CD14-positive monocyte (primary cell): ENCODE data around the gene POMT1. TPM values are rescaled to one million over a fixed set of nuclear protein-coding genes. Genes with fewer than 3 reads are reported as not detected.
A peak's percentile ranks its signal among the peaks of the same experiment; 100 is the strongest.

Experiments
- DNase-seq, 3 donors: peaks; one replicate each; pipeline ENCODE4 v3.0.0-alpha.2; 2011 to 2022
- H2AFZ ChIP-seq: 2 replicates; pipeline ENCODE4 v1.6.0; 2012; ENCODE audit warnings: mild to moderate bottlenecking, low read depth, low read length, inconsistent platforms; ENCODE audit not compliant: insufficient read depth, poor library complexity, severe bottlenecking
- H3K27ac ChIP-seq, 2 donors: 1 replicate in 1 of 2; 2 replicates in 1 of 2; pipeline ENCODE4 v1.5.1; 2012 to 2013; ENCODE audit warnings: low read length in 2 of 2, control low read depth in 1 of 2, inconsistent platforms in 1 of 2, low read depth in 1 of 2, mild to moderate bottlenecking in 1 of 2
- H3K27me3 ChIP-seq, 2 donors: one replicate each; pipeline versions ENCODE4 v1.6.0 to v1.6.1; 2011 to 2013; ENCODE audit warnings: low read length in 2 of 2; ENCODE audit not compliant: control insufficient read depth in 2 of 2, insufficient read depth in 2 of 2
- H3K36me3 ChIP-seq, 2 donors: replicated peaks in 1 of 2; 1 replicate in 1 of 2; 2 replicates in 1 of 2; pipeline versions ENCODE4 v1.5.1 to v1.6.1; 2012 to 2013; ENCODE audit warnings: low read length in 2 of 2, control low read depth in 1 of 2, inconsistent platforms in 1 of 2, mild to moderate bottlenecking in 1 of 2; ENCODE audit not compliant: insufficient read depth in 2 of 2, control insufficient read depth in 1 of 2
- H3K4me1 ChIP-seq, 2 donors: 1 replicate in 1 of 2; 2 replicates in 1 of 2; pipeline versions ENCODE4 v1.5.1 to v1.6.1; 2012 to 2013; ENCODE audit warnings: low read length in 2 of 2, control low read depth in 1 of 2, inconsistent platforms in 1 of 2, mild to moderate bottlenecking in 1 of 2, moderate library complexity in 1 of 2; ENCODE audit not compliant: insufficient read depth in 2 of 2, control insufficient read depth in 1 of 2
- H3K4me2 ChIP-seq: replicated peaks from 2 replicates; pipeline ENCODE3; 2012; ENCODE audit warnings: low read length, moderate library complexity, mild to moderate bottlenecking; ENCODE audit not compliant: poor library complexity, severe bottlenecking; ENCODE audit errors: extremely low read depth
- H3K4me3 ChIP-seq, 3 experiments: fragments of 200-600 bp in 1 of 3; sonication (generic) in 1 of 3; replicated peaks in 1 of 3; 1 replicate in 2 of 3; 2 replicates in 1 of 3; pipeline ENCODE4 v1.5.1; 2011 to 2013; ENCODE audit warnings: low read length in 3 of 3, mild to moderate bottlenecking in 3 of 3, control low read depth in 2 of 3, low read depth in 2 of 3, inconsistent platforms in 1 of 3, moderate library complexity in 1 of 3
- H3K79me2 ChIP-seq: 2 replicates; pipeline ENCODE4 v1.6.0; 2012; ENCODE audit warnings: mild to moderate bottlenecking, control low read depth, inconsistent platforms, low read length, moderate library complexity; ENCODE audit not compliant: insufficient read depth
- H3K9ac ChIP-seq: 2 replicates; pipeline ENCODE4 v1.6.0; 2017; ENCODE audit warnings: low read length, mild to moderate bottlenecking; ENCODE audit not compliant: insufficient read depth, poor library complexity, severe bottlenecking
- H3K9me3 ChIP-seq, 2 donors: replicated peaks in 1 of 2; 1 replicate in 1 of 2; 2 replicates in 1 of 2; pipeline versions ENCODE4 v1.5.1 to v1.6.1; 2012 to 2013; ENCODE audit warnings: low read length in 2 of 2, control low read depth in 1 of 2; ENCODE audit not compliant: control insufficient read depth in 1 of 2, insufficient read depth in 1 of 2
- H4K20me1 ChIP-seq: 2 replicates; pipeline ENCODE4 v1.6.0; 2012; ENCODE audit warnings: mild to moderate bottlenecking, low read length, control low read depth, moderate library complexity; ENCODE audit not compliant: insufficient read depth
- H3K27ac Mint-ChIP-seq, 7 donors: one replicate each; pipeline ENCODE4 v1.8.0; 2020; ENCODE audit warnings: mild to moderate bottlenecking in 7 of 7, mixed read lengths in 7 of 7, moderate library complexity in 6 of 7, inconsistent platforms in 2 of 7
- H3K27me3 Mint-ChIP-seq, 3 donors: one replicate each; pipeline ENCODE4 v1.8.0; 2021 to 2022; ENCODE audit warnings: low read depth in 3 of 3, mild to moderate bottlenecking in 3 of 3, mixed read lengths in 3 of 3, moderate library complexity in 3 of 3, inconsistent platforms in 1 of 3
- H3K36me3 Mint-ChIP-seq, 2 donors: one replicate each; pipeline ENCODE4 v1.8.0; 2020; ENCODE audit warnings: mixed read lengths in 2 of 2, inconsistent platforms in 1 of 2, mild to moderate bottlenecking in 1 of 2
- H3K4me1 Mint-ChIP-seq: one replicate; pipeline ENCODE4 v1.8.0; 2020; ENCODE audit warnings: mild to moderate bottlenecking, mixed read lengths
- H3K4me3 Mint-ChIP-seq, 2 donors: one replicate each; pipeline ENCODE4 v1.8.0; 2020; ENCODE audit warnings: mild to moderate bottlenecking in 2 of 2, mixed read lengths in 2 of 2, moderate library complexity in 1 of 2
- H3K9me3 Mint-ChIP-seq, 7 donors: one replicate each; pipeline ENCODE4 v1.8.0; 2020 to 2022; ENCODE audit warnings: mixed read lengths in 7 of 7, mild to moderate bottlenecking in 6 of 7, moderate library complexity in 6 of 7, inconsistent platforms in 2 of 7
- WGBS: methylation state at CpG from one replicate; pipeline ENCODE4 v1.1.5; 2013; ENCODE audit warnings: missing lambda C conversion rate; ENCODE audit not compliant: insufficient coverage; 5-methylcytosine and 5-hydroxymethylcytosine counted together
- intact Hi-C, 2 donors: fragments of 100-400 bp; cut with micrococcal nuclease; formaldehyde crosslinking; loops; one replicate each; pipeline versions ENCODE4 v1.15.0 to v1.15.1; 2023
- polyA plus RNA-seq, 3 donors: library from polyadenylated mRNA; depleted of rRNA in 1 of 3; unstranded in 2 of 3; stranded (reverse) in 1 of 3; fragments of 300-500 nt in 2 of 3; fragments of >200 nt in 1 of 3; fragmentation: Illumina TruSeq in 2 of 3; gene quantifications; 1 replicate in 2 of 3; 2 replicates in 1 of 3; pipeline ENCODE4 v1.2.3, GENCODE V29; 2012 to 2021
- TF ChIP-seq, protein P1 (sequence below): fragments of 200-600 bp; IDR thresholded peaks from one replicate; pipeline ENCODE4 v1.8.0; 2022; ENCODE audit warnings: antibody characterized with exemption, mild to moderate bottlenecking

Gene POMT1
- polyA plus RNA-seq, 3 donors, result 5.9 to 22.3 (median 7.5) TPM

DNA sequence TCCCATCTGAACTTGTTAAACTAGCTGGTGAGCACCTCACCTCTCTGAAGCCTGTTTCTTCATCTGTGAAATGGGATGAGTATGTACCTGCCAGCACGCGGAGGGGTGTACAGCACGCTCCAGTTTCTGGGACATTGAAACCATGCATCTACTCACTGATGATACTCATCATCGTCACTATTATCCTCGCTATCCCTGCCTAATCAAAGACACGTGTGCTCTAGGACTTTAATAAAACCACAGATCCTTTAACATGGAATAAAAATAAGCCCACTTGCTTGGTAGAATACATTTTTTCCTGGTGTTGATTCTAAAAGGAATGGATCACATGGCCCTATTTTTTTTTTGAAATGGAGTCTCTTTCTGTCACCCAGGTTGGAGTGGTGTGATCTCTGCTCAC lies 37.3 kb upstream of the POMT1 start:
- Histone ChIP-seq H4K20me1 (peaks cover 64% of the 10 kb centered on the region), H3K4me3 (no peak overlapping the region), H3K36me3 (peaks cover 87 to 98% of the 10 kb centered on the region in 2 donors), H3K9me3 (no peaks in the 10 kb centered on the region), H3K79me2 (peaks cover 17% of the 10 kb centered on the region), H3K4me2 (no peak overlapping the region), H3K9ac (no peak overlapping the region), H3K27me3 (no peaks in the 10 kb centered on the region), H3K4me1 (no peaks in the 10 kb centered on the region), H3K27ac (no peak overlapping the region), H2AFZ (no peak overlapping the region)
- H3K36me3 Mint-ChIP-seq, result peaks cover 76 to 90% of the 10 kb centered on the region in 2 donors
- peak overlapping the region in 1 of 7 donors; percentile 74 for H3K27ac Mint-ChIP-seq
- DNase-seq, result no peak
- WGBS, result 100% methylated on average over 1 of the region's 6 CpGs
- intact Hi-C loops, result no loop called here
- H3K9me3 Mint-ChIP-seq, result peaks cover 0 to 2% (median 0%) of the 10 kb centered on the region in 7 donors
- TF ChIP-seq, protein P1, sequence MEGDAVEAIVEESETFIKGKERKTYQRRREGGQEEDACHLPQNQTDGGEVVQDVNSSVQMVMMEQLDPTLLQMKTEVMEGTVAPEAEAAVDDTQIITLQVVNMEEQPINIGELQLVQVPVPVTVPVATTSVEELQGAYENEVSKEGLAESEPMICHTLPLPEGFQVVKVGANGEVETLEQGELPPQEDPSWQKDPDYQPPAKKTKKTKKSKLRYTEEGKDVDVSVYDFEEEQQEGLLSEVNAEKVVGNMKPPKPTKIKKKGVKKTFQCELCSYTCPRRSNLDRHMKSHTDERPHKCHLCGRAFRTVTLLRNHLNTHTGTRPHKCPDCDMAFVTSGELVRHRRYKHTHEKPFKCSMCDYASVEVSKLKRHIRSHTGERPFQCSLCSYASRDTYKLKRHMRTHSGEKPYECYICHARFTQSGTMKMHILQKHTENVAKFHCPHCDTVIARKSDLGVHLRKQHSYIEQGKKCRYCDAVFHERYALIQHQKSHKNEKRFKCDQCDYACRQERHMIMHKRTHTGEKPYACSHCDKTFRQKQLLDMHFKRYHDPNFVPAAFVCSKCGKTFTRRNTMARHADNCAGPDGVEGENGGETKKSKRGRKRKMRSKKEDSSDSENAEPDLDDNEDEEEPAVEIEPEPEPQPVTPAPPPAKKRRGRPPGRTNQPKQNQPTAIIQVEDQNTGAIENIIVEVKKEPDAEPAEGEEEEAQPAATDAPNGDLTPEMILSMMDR, result no peak
- no peak overlapping the region for H3K4me3 Mint-ChIP-seq
- H3K27me3 Mint-ChIP-seq, result no peaks in the 10 kb centered on the region
- H3K4me1 Mint-ChIP-seq, result peaks cover 2% of the 10 kb centered on the region

DNA sequence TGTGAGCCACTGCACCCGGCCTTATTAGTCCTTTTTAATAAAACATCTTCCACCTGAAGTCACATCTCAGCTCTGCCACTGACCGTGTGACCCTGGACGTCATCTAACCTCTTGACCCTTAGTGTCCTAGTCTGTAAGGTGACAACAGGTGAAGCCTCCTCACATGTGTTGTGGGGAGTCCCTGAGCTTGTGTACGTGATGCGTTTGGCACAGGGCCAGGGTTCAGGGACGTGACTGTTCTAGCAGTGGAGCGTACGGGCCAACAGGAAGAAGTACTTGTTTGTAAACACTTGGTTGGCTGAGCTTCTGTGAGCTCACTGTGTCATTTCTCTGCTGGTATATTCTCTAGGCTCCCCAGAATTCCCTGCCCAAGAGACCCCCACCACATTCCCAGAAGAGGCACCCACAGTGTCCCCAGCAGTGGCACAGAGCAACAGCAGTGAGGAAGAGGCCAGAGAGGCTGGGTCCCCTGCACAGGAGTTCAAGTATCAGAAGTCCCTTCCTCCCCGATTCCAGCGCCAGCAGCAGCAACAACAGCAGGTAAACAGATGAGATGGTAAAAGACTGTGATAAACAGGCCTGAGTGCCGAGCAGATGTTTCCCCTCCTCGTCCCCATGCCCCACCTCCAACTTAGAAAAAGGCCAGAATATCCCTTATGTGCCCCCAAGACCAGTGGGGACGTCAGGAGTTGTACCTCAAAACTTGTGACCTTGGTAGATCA lies 35.3 kb upstream of the POMT1 start:
- Histone ChIP-seq H3K27ac (no peak overlapping the region), H3K27me3 (no peaks in the 10 kb centered on the region), H2AFZ (no peak overlapping the region), H3K4me1 (no peaks in the 10 kb centered on the region), H3K4me2 (no peak overlapping the region), H3K9ac (no peak overlapping the region), H4K20me1 (peaks cover 70% of the 10 kb centered on the region), H3K9me3 (no peaks in the 10 kb centered on the region), H3K79me2 (peaks cover 16% of the 10 kb centered on the region), H3K36me3 (peaks cover 86 to 99% of the 10 kb centered on the region in 2 donors), H3K4me3 (no peak overlapping the region)
- no peak overlapping the region for H3K4me3 Mint-ChIP-seq
- TF ChIP-seq, protein P1, result no peak
- H3K27me3 Mint-ChIP-seq, result no peaks in the 10 kb centered on the region
- peaks cover 73 to 88% of the 10 kb centered on the region in 2 donors for H3K36me3 Mint-ChIP-seq
- WGBS, result 85% methylated on average over 6 of the region's 13 CpGs
- intact Hi-C loops, result no loop called here
- peak overlapping the region in 3 of 7 donors; percentile 2 to 65 (median 30) for H3K27ac Mint-ChIP-seq
- H3K4me1 Mint-ChIP-seq, result peaks cover 2% of the 10 kb centered on the region
- H3K9me3 Mint-ChIP-seq, result peaks cover 0 to 2% (median 0%) of the 10 kb centered on the region in 7 donors
- DNase-seq, result no peak
